ENCODE data around the gene IQSEC1. TPM values are rescaled to one million over a fixed set of nuclear protein-coding genes. Genes with fewer than 3 reads are reported as not detected.

IQSEC1 gene
- total and polyA plus RNA-seq, 9 of the 15 experiments (the other 6 are each of a cell fraction or from before 2014, with no cell fraction given): 0.56 to 39.0 (median 6.8) TPM

GRCh38 chr3:12879191-12879815 lies 193.9 kb downstream of the IQSEC1 start:
- no TSS peak for BruUV-seq (replicated peaks)
- peak; percentile 60 for FAIRE-seq
- H4K20me1 ChIP-seq (replicated peaks; ENCODE audit: control insufficient read depth, insufficient read depth, low read length): no peaks in the 10 kb centered on the region
- H2AFZ ChIP-seq (ENCODE audit: low read depth, low read length): no peak overlapping the region; the same call in 1 of the 2 replicates
- H3K9ac ChIP-seq (ENCODE audit: insufficient read depth in 1 of 2, low read depth in 2 of 2, low read length in 2 of 2): peak overlapping the region in 1 of 2 experiments; percentile 59; a peak in 3 of 4 replicates
- ChIA-PET CTCF (ENCODE audit: low intra/inter-chr PET ratio) (no interaction called here), POLR2A (interaction anchor here (0.6 to 2.2 kb wide), 6 partner anchors 15 to 261 kb away, joined by 3 to 12 read pairs (median 4); partner anchors contain the start of gene RPL32)
- 51% methylated on average over 5 of the region's 5 CpGs for WGBS (ENCODE audit: insufficient coverage, low coverage, missing lambda C conversion rate)
- in situ Hi-C loops (cut with MboI): loop anchor here (25.0 kb wide), 1 partner anchor 742 kb away; no protein-coding TSS in a partner anchor
- H3K4me1 ChIP-seq (replicated peaks in 1 of 2; ENCODE audit: control insufficient read depth in 2 of 2, insufficient read depth in 2 of 2, low read length in 2 of 2): peaks cover 56 to 77% of the 10 kb centered on the region in 2 experiments
- 0 out of 2 replicates have a peak, but pooled peaks cover 3% of the 10 kb centered on the region for H3K9me3 ChIP-seq (replicated peaks; ENCODE audit: control insufficient read depth, insufficient read depth, low read depth, low read length)
- H3K79me2 ChIP-seq (ENCODE audit: control insufficient read depth, insufficient read depth, low read length): no peaks in the 10 kb centered on the region
- peak; percentile 42 for ATAC-seq
- H3K27ac ChIP-seq (ENCODE audit: extremely low read depth, low read depth, low read length): peak overlapping the region; percentile 43
- H3K36me3 ChIP-seq (ENCODE audit: control insufficient read depth, insufficient read depth, low read length): no peaks in the 10 kb centered on the region
- peak in 2 of 4 experiments; percentile 61 to 67 for DNase-seq (ENCODE audit: extremely low read depth in 1 of 4, low spot score in 3 of 4)
- peak overlapping the region; percentile 62 for H3K4me2 ChIP-seq (ENCODE audit: insufficient read depth, low read length)
- intact Hi-C loops (cut with micrococcal nuclease): no loop called here
- H3K27me3 ChIP-seq (ENCODE audit: control insufficient read depth in 2 of 2, insufficient read depth in 2 of 2, low read length in 2 of 2): no peaks in the 10 kb centered on the region
- H3K4me3 ChIP-seq: no peak overlapping the region
- no peaks in the 10 kb centered on the region for H3K9me1 ChIP-seq (ENCODE audit: control insufficient read depth, insufficient read depth, low read length)
- 0 out of 2 replicates have a peak, but pooled peaks have one; percentile 19 for TF ChIP-seq FOXP4 (CRISPR knock-in tag; IDR thresholded peaks at IDR 0.05; ENCODE audit: borderline replicate concordance)
- TF ChIP-seq ASH1L (IDR thresholded peaks at IDR 0.05; ENCODE audit: borderline replicate concordance, low read depth, partially characterized antibody): no peak
- TF ChIP-seq ZNF639 (CRISPR knock-in tag; conservative IDR thresholded peaks at IDR 0.05 in 1 of 2, IDR thresholded peaks at IDR 0.05 in 1 of 2): peak in 1 of 2 experiments; percentile 80; a peak in 2 of 4 replicates
- TF ChIP-seq HDAC2 (IDR thresholded peaks at IDR 0.05): peak; percentile 56; the same call in 1 of the 2 replicates
- no peak for TF ChIP-seq HMG20B (CRISPR knock-in tag; IDR thresholded peaks at IDR 0.05)
- TF ChIP-seq NR2C1 (IDR thresholded peaks at IDR 0.05): no peak
- TF ChIP-seq NR2C1 (tag; IDR thresholded peaks at IDR 0.05): peak; percentile 71
- TF ChIP-seq ZNF511 (CRISPR knock-in tag; IDR thresholded peaks at IDR 0.05): peak; percentile 64; the same call in 1 of the 2 replicates
- TF ChIP-seq E2F3 (CRISPR knock-in tag; IDR thresholded peaks at IDR 0.05): 0 out of 2 replicates have a peak, but pooled peaks have one; percentile 21
- TF ChIP-seq RBM14 (IDR thresholded peaks at IDR 0.05; ENCODE audit: borderline replicate concordance, insufficient read depth, low read depth, low read length): no peak
- no peak for TF ChIP-seq ZBED1 (IDR thresholded peaks at IDR 0.05)
- TF ChIP-seq FOSL1 (tag; conservative IDR thresholded peaks at IDR 0.05): no peak
- 0 out of 2 replicates have a peak, but pooled peaks have one; percentile 35 for TF ChIP-seq HIVEP1 (CRISPR knock-in tag; IDR thresholded peaks at IDR 0.05)
- TF ChIP-seq SIN3A (IDR thresholded peaks at IDR 0.05; ENCODE audit: borderline replicate concordance in 2 of 2, control insufficient read depth in 1 of 2, low read depth in 2 of 2, low read length in 2 of 2): peak in 1 of 2 experiments; percentile 72; a peak in 1 of 4 replicates
- TF ChIP-seq NEUROD1 (IDR thresholded peaks at IDR 0.05; ENCODE audit: borderline replicate concordance, low read depth, low read length, partially characterized antibody): no peak
- no peak for TF ChIP-seq MYNN (IDR thresholded peaks at IDR 0.05)
- TF ChIP-seq MYNN (CRISPR knock-in tag; IDR thresholded peaks at IDR 0.05): no peak
- peak; percentile 99 for TF ChIP-seq MIER1 (IDR thresholded peaks at IDR 0.05; ENCODE audit: low read depth)
